DMS153 treated with DMSO at 0.1 percent for 48 hours (cell line): ENCODE results near the gene GADD45G.
A peak's percentile ranks its signal among the peaks of the same experiment; 100 is the strongest.

Source experiments
- DNase-seq: peaks from one replicate; lab custom pipeline; 2025; ENCODE audit not compliant: unreplicated experiment; lab: John Stamatoyannopoulos, UW

Gene GADD45G

DNA sequence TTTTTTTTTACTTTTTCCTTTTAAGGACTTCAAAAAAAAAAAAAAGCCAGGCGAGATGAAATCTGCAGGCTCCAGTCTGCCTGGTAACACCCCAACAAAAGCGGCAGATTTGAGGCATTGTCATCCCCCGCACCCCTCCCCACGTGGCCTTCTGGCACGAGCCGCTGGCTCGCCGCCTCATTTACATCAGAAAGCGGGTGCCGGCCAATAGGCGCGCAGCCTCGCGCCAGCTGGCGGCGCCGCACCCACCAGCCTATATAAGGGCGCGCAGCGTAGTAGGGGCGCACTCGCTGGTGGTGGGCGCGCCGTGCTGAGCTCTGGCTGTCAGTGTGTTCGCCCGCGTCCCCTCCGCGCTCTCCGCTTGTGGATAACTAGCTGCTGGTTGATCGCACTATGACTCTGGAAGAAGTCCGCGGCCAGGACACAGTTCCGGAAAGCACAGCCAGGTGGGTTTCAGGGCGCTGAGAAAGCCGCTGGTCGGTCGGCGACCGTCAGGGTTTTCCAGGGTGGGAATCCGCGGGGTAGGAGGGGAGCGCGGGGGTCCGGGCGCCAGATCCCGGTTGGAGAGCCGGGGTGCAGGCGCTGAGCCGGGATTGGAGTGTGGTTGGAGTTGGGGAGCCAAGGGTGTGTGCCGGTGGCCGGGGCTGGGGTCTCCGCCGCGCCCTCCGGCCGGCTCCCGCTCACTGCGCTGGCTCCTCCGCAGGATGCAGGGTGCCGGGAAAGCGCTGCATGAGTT, at the start of gene GADD45G:
TSS of gene GADD45G (plus strand) at position 284 of the 736 bp plus-strand sequence. CDS start at position 394, 110 bp downstream.
- peak; percentile 86 for DNase-seq

GRCh38 chr9:89555036-89555415, 49.8 kb upstream of the GADD45G start:
- DNase-seq = no peak

DNA sequence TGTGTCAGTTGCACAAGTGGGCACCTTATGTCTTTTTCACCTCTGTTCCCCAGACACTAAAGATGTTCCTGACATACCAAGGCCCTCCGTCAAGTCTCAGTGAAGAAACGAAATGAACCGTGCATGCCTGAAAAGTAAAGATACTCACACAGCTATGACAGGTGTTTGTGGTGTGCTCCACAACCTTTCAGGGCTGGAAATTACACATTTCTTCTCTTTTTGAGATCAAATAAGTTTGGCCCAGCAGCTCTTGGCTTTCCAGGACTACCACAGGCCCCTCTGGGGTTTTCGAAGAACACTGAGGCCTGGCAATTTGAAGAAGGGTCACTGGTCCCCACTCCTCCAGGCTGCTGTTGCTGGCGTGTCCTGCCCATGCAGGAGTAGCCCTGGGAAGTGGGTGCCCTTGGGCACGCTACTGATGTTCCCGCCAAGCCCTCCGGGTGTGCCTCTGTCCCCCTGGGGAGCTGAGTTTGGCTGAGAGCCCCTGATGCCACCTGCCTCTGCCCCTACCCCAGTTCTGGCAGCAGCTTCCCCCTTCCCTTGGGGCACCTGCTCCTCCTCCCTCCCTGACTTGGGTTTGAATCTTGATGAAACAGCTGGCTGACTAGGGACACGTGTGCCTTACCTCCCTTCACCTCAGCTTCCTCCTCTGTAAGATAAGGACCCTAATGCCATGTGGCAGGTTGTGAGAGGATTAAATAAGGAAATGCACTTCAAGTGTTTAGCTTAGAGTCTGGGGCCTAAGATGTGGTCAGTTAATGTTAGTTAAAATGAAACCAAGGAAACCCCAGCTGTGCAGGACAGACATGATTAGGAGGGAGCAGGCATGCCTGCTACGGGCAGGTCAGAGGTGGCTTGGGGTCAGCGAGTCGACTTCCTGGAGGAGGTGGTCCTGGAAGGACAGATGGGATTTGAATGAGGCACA, 49.1 kb upstream of the GADD45G start:
- DNase-seq = no peak

GRCh38 chr9:89558196-89558899, 46.5 kb upstream of the GADD45G start:
- DNase-seq = no peak

DNA sequence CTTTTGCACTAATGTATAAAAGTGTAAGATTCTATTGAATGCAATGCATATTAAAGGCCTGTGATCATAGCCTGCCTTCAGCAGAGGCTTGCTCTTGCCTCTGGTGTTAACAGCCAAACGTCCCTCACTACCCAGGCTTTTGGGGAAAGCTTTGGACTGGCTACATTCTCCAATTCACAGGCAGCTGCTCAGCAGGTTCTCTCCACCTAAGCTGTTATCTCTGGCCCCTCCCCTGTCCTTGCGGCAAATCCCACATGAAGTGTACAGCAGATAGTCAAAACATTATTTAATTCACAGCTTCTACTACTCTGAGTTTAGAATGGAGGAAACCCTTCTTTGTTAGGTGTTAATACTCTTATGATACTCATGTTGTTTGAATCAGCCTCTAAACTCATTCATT, 45.9 kb upstream of the GADD45G start:
- no peak for DNase-seq

DNA sequence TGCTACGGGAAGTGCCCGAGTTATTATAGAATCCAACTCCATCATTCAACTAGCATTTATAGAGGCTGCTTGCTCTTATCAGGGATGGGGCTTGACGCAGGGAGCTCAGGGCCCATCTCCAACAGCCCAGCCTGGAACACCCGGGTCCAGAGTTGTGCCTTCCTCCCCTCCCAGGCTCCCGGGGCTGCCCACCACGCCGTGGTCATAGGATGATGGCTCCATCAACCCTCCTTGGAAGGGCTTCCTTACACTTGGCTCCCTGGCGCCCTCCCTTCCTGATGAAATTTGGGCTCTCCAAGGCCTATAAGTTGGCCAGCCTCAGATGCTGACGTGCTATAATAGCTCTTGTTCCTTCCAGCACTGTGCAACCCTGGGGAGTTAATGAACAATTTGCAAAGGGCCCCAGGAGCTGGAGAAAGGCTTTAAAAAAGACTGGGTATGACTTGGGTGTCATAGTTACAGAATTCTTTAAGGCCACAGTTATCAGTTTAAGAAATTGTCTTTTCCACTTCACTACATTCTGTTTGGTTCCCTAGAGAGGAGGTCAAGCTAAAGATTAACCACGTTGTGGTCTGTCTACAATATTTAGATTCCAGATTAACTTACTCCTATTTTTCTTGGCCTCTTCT, 42.5 kb upstream of the GADD45G start:
- DNase-seq = no peak

- DNase-seq = no peak
These were observed 41.1 kb upstream of the GADD45G start for GRCh38 chr9:89563571-89564345.

GRCh38 chr9:89564346-89564878, 40.4 kb upstream of the GADD45G start:
- DNase-seq = peak; percentile 87

GRCh38 chr9:89567649-89568048, 37.2 kb upstream of the GADD45G start:
- DNase-seq = no peak

- DNase-seq = no peak
These were observed 30.5 kb upstream of the GADD45G start for GRCh38 chr9:89574309-89574708.

DNA sequence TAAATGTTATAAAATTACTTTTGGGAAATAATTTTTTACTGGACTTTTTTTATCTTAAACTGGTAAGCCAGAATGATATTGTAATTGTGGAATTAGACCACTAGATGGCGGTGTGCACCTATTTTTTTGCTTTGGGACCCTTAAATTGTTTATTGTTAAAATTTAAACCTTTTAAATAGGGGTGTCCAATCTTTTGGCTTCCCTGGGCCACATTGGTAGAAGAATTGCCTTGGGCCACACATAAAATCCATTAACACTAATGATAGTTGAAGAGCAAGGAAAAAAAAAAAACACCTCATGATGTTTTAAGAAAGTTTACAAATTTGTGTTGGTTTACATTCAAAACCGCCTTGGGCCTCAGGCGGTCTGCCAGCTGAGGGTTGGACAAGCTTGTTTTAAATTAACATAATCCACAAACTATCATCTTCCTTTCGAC, 28.4 kb upstream of the GADD45G start:
- DNase-seq = peak; percentile 37

DNA sequence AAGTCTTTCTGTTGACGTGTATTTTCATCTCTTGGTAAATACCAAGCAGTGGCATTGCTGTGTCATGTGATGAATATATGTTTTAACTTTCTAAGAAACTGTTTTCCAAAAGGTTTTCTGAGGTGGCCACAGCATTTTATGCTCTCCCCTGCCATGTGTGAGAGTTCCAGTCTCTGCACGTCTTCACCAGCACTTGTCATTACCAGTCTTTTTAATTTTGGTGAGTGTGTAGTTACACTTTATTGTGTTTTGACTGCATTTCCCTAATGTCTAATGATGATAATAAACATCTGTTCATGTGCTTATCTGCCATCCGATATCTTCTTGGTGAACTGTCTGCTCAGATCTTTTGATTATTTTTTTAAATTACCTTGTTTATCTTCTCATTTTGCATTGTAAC, 27.4 kb upstream of the GADD45G start:
- no peak for DNase-seq

DNA sequence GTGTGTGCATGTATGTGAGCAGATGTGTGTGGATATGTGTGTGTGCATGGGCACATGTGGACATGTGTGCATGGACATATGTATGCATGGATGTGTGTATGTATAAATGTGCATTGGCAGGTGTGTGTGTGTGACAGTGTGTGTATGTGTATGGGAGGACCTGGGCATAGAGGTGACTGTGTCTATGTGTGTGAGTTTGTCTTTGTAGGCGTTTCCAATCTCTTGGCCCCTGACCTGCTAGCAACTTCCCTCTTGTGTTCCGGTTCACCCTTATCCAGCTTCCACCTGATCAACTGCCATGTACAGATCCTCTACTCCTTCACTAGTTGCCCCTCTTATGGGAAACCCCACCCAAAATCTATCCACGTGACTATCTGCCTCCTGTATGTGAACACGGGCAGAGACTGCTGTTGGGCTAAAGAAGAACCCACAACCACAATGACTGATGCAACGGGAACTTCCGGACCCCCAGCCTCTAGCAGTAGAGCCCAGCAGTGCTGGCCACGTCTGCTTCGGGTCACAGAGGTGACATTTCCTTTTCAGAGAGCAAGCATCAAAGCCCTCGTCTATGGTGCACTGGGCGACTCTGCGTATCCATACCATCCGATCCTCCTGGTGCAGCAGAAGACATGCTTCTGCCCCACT, 24.9 kb upstream of the GADD45G start:
- no peak for DNase-seq

GRCh38 chr9:89586311-89586710, 18.5 kb upstream of the GADD45G start:
- DNase-seq = no peak

DNA sequence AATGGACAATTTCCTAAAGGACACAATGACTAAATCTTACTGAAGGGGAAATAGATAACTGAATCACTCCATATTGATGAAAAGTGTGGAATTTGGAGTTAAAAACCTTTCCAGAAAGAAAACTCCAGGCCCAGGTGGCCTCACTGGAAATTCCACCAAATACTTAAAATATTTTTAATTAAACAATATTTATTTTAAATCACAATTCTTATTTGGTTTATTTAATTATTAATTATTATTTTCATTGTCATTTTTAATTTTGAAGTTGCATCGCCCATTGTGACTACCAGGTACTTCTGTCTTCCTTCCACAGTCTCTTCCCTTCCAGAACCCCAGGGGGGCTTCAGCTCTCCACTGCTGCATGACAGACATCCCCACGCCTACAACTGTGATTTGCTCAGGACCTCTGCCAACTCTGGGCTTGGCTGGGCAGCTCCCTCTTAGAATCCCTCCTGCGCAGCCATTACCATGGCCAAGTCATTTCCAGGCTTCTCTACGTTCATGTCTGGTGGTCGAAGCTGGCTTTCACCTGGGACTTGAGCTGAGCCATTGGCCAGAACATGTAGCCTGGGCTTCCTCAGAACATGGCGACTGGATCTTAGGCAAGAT, 16.4 kb upstream of the GADD45G start:
- DNase-seq = no peak

- no peak for DNase-seq
These were observed 14.4 kb upstream of the GADD45G start for GRCh38 chr9:89590415-89590814.

GRCh38 chr9:89591274-89592212, 13.3 kb upstream of the GADD45G start:
- DNase-seq = no peak

- no peak for DNase-seq
These were observed 12.5 kb upstream of the GADD45G start for GRCh38 chr9:89592213-89592815.
